ENCODE measurements around the gene CFAP20.
"Not testable (repeated sequence)": the region's sequence is repeated elsewhere in the genome, so short reads cannot be mapped to it uniquely, and the experiment has no call there.

DNA sequence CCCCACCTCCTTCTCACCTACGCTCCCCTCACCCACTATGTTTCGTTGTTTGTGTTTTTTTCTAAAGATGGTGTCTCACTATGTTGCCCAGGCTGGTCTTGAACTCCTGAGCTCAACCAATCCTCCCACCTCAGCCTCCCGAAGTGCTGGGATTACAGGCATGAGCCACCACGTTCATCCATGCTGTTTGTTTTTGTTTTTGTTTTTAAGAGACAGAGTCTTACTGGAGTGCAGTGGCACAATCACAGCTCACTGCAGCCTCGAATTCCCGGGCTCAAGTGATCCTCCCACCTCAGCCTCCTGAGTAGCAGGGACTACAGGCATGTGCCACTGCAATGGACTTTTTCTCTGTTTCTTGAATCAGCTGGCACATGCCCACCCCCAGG is 33.6 kb downstream of the CFAP20 start:
- TF ChIP-seq, protein P1, sequence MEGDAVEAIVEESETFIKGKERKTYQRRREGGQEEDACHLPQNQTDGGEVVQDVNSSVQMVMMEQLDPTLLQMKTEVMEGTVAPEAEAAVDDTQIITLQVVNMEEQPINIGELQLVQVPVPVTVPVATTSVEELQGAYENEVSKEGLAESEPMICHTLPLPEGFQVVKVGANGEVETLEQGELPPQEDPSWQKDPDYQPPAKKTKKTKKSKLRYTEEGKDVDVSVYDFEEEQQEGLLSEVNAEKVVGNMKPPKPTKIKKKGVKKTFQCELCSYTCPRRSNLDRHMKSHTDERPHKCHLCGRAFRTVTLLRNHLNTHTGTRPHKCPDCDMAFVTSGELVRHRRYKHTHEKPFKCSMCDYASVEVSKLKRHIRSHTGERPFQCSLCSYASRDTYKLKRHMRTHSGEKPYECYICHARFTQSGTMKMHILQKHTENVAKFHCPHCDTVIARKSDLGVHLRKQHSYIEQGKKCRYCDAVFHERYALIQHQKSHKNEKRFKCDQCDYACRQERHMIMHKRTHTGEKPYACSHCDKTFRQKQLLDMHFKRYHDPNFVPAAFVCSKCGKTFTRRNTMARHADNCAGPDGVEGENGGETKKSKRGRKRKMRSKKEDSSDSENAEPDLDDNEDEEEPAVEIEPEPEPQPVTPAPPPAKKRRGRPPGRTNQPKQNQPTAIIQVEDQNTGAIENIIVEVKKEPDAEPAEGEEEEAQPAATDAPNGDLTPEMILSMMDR (IDR thresholded peaks at IDR 0.05; ENCODE audit: poor library complexity): not testable (repeated sequence)
- TF ChIP-seq EZH2 (IDR thresholded peaks at IDR 0.05; ENCODE audit: borderline replicate concordance); EZH2phosphoT487 (IDR thresholded peaks at IDR 0.05; ENCODE audit: low read depth, severe bottlenecking, unreplicated experiment): not testable (repeated sequence)
